ENCODE measurements around the gene MAMLD1.

Gene MAMLD1

GRCh38 chrX:150495496-150495895 lies 132.4 kb downstream of the MAMLD1 start:
- no peak for DNase-seq (ENCODE audit: low read depth in 2 of 2, low spot score in 1 of 2)

GRCh38 chrX:150499240-150499639 lies 136.1 kb downstream of the MAMLD1 start:
- no peak for DNase-seq (ENCODE audit: low read depth in 2 of 2, low spot score in 1 of 2)

- no peak for DNase-seq (ENCODE audit: low read depth in 2 of 2, low spot score in 1 of 2)
Measured at GRCh38 chrX:150502091-150502490, 139.0 kb downstream of the MAMLD1 start.

GRCh38 chrX:150502979-150503897 lies 140.1 kb downstream of the MAMLD1 start:
- DNase-seq (ENCODE audit: low read depth in 2 of 2, low spot score in 1 of 2), result no peak

GRCh38 chrX:150503898-150504219 lies 140.7 kb downstream of the MAMLD1 start:
- no peak for DNase-seq (ENCODE audit: low read depth in 2 of 2, low spot score in 1 of 2)

- DNase-seq (ENCODE audit: low read depth in 2 of 2, low spot score in 1 of 2), result no peak
Measured at GRCh38 chrX:150504397-150505182, 141.5 kb downstream of the MAMLD1 start.

- no peak for DNase-seq (ENCODE audit: low read depth in 2 of 2, low spot score in 1 of 2)
Measured at GRCh38 chrX:150506020-150506419, 142.9 kb downstream of the MAMLD1 start.

GRCh38 chrX:150506486-150506885 lies 143.4 kb downstream of the MAMLD1 start:
- no peak for DNase-seq (ENCODE audit: low read depth in 2 of 2, low spot score in 1 of 2)

GRCh38 chrX:150507251-150507856 lies 144.2 kb downstream of the MAMLD1 start:
- DNase-seq (ENCODE audit: low read depth in 2 of 2, low spot score in 1 of 2), result no peak

GRCh38 chrX:150508018-150508417 lies 144.9 kb downstream of the MAMLD1 start:
- DNase-seq (ENCODE audit: low read depth in 2 of 2, low spot score in 1 of 2), result no peak

GRCh38 chrX:150508451-150509367 lies 145.6 kb downstream of the MAMLD1 start:
- DNase-seq (ENCODE audit: low read depth in 2 of 2, low spot score in 1 of 2), result no peak

GRCh38 chrX:150509703-150510102 lies 146.6 kb downstream of the MAMLD1 start:
- DNase-seq (ENCODE audit: low read depth in 2 of 2, low spot score in 1 of 2), result no peak

- no peak for DNase-seq (ENCODE audit: low read depth in 2 of 2, low spot score in 1 of 2)
Measured at GRCh38 chrX:150512461-150512901, 149.4 kb downstream of the MAMLD1 start.

- no peak for DNase-seq (ENCODE audit: low read depth in 2 of 2, low spot score in 1 of 2)
Measured at GRCh38 chrX:150513544-150513943, 150.4 kb downstream of the MAMLD1 start.

- DNase-seq (ENCODE audit: low read depth in 2 of 2, low spot score in 1 of 2), result no peak
Measured at GRCh38 chrX:150514462-150514861, 151.3 kb downstream of the MAMLD1 start.

GRCh38 chrX:150515801-150516200 lies 152.7 kb downstream of the MAMLD1 start:
- no peak for DNase-seq (ENCODE audit: low read depth in 2 of 2, low spot score in 1 of 2)

GRCh38 chrX:150517303-150517910 lies 154.3 kb downstream of the MAMLD1 start:
- no peak for DNase-seq (ENCODE audit: low read depth in 2 of 2, low spot score in 1 of 2)

GRCh38 chrX:150522494-150522893 lies 159.4 kb downstream of the MAMLD1 start:
- no peak for DNase-seq (ENCODE audit: low read depth in 2 of 2, low spot score in 1 of 2)

- no peak for DNase-seq (ENCODE audit: low read depth in 2 of 2, low spot score in 1 of 2)
Measured at GRCh38 chrX:150525061-150525919, 162.2 kb downstream of the MAMLD1 start.

Measured in stimulated activated CD8-positive, alpha-beta memory T cell treated with anti-CD3 and anti-CD28 coated beads, Interleukin-4, amount 100 ng/mL, for 1 hour (primary cell).